ENCODE results near the gene KMT2E. TPM values are rescaled to one million over a fixed set of nuclear protein-coding genes. Genes with fewer than 3 reads are reported as not detected.

Gene KMT2E
- total and polyA plus RNA-seq, 4 donors, result 20.3 to 277 (median 62.8) TPM

DNA sequence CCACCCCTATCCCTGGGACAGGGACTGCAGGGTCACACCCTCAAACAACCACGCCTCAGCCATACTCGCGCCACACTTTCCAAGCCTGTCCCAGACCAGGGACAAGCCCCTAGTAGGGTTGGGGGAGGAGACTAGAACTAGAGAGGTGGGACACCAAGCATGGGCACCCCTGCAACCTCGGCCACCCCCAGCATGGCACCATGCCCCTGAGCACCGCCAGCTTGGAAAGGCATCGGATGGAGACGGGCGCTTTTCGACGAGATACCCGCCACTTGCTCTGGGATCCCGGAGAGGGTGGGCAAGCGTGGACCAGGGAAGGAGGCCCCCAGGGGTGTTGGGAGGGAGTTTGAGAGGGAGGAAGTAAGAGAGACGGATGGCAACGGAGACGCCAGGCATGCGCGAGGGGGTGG lies 13.1 kb upstream of the KMT2E start:
- Histone ChIP-seq H3K4me1 (ENCODE audit: control insufficient read depth in 5 of 5, insufficient read depth in 5 of 5, low read length in 5 of 5) (peaks cover 0 to 22% (median 14%) of the 10 kb centered on the region in 5 donors), H3K4me3 (no peak overlapping the region), H3K27ac (ENCODE audit: low read depth in 1 of 2, low read length in 1 of 2) (no peak overlapping the region), H3K9me3 (ENCODE audit: control insufficient read depth in 4 of 4, insufficient read depth in 3 of 4, low read length in 3 of 4) (no peaks in the 10 kb centered on the region), H3K27me3 (ENCODE audit: control insufficient read depth in 3 of 3, insufficient read depth in 3 of 3, low read length in 2 of 3) (no peaks in the 10 kb centered on the region), H3K36me3 (ENCODE audit: control insufficient read depth in 4 of 4, insufficient read depth in 4 of 4, low read length in 4 of 4) (peaks cover 0 to 4% (median 0%) of the 10 kb centered on the region in 4 donors), H3K9ac (ENCODE audit: insufficient read depth in 1 of 2, low read length in 2 of 2) (no peak overlapping the region)
- ATAC-seq (ENCODE audit: insufficient read depth, low FRiP score), result no peak
- TF ChIP-seq, protein P1, sequence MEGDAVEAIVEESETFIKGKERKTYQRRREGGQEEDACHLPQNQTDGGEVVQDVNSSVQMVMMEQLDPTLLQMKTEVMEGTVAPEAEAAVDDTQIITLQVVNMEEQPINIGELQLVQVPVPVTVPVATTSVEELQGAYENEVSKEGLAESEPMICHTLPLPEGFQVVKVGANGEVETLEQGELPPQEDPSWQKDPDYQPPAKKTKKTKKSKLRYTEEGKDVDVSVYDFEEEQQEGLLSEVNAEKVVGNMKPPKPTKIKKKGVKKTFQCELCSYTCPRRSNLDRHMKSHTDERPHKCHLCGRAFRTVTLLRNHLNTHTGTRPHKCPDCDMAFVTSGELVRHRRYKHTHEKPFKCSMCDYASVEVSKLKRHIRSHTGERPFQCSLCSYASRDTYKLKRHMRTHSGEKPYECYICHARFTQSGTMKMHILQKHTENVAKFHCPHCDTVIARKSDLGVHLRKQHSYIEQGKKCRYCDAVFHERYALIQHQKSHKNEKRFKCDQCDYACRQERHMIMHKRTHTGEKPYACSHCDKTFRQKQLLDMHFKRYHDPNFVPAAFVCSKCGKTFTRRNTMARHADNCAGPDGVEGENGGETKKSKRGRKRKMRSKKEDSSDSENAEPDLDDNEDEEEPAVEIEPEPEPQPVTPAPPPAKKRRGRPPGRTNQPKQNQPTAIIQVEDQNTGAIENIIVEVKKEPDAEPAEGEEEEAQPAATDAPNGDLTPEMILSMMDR (IDR thresholded peaks at IDR 0.05; ENCODE audit: control extremely low read depth, extremely low read depth), result no peak
- DNase-seq, result no peak
- 95 to 96% methylated on average over 18 of the region's 18 CpGs for WGBS, 2 donors

DNA sequence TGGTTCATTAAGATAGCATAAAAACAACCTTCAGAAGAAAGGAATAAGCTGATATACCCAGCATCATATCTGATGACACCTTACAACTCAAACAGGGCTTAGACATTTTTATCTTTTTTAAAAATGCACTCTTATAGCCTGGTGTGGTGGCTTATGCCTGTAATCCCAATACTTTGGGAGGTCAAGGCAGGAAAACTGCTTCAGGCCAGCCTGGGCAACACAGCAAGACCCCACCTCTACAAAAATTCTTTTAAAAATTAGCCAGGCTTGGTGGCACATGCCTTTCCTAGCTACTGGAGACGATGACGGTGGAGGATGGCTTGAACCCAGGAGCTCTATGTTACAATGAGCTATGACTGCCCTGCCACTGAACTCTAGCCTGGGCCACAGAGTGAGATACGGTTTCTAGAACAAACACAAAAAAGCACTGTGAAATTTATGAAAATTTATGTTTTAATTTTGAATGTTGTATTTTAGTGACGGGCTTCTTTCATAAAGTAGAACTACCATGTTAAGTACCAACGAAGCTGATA lies 12.3 kb upstream of the KMT2E start:
- Histone ChIP-seq H3K36me3 (ENCODE audit: control insufficient read depth in 4 of 4, insufficient read depth in 4 of 4, low read length in 4 of 4) (peaks cover 0 to 4% (median 0%) of the 10 kb centered on the region in 4 donors), H3K4me3 (no peak overlapping the region), H3K9ac (ENCODE audit: insufficient read depth in 1 of 2, low read length in 2 of 2) (no peak overlapping the region), H3K9me3 (ENCODE audit: control insufficient read depth in 4 of 4, insufficient read depth in 3 of 4, low read length in 3 of 4) (no peaks in the 10 kb centered on the region), H3K4me1 (ENCODE audit: control insufficient read depth in 5 of 5, insufficient read depth in 5 of 5, low read length in 5 of 5) (peaks cover 0 to 22% (median 13%) of the 10 kb centered on the region in 5 donors), H3K27ac (ENCODE audit: low read depth in 1 of 2, low read length in 1 of 2) (no peak overlapping the region), H3K27me3 (ENCODE audit: control insufficient read depth in 3 of 3, insufficient read depth in 3 of 3, low read length in 2 of 3) (no peaks in the 10 kb centered on the region)
- 90 to 91% methylated on average over 5 of the region's 5 CpGs for WGBS, 2 donors
- TF ChIP-seq, protein P1 (IDR thresholded peaks at IDR 0.05; ENCODE audit: control extremely low read depth, extremely low read depth), result no peak
- ATAC-seq (ENCODE audit: insufficient read depth, low FRiP score) (no peak), DNase-seq (no peak)

DNA sequence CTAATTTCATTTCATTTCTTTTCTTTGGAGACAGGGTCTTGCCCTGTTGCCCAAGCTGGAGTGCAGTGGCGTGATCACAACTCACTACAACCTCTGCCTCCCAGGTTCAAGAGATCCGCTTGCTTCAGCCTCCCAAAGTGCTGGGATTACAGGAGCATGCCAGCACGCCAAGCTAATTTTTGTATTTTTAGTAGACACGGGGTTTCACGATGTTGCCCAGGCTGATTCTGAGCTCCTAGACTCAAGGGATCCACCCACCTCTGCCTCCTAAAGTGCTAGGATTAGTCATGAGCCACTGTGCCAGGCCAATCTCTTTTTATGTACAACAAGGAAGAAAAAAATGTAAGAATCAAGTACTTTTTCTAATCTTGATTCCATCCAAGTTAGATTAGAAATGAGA lies 10.7 kb upstream of the KMT2E start:
- Histone ChIP-seq H3K27me3 (ENCODE audit: control insufficient read depth in 3 of 3, insufficient read depth in 3 of 3, low read length in 2 of 3) (no peaks in the 10 kb centered on the region), H3K9me3 (ENCODE audit: control insufficient read depth in 4 of 4, insufficient read depth in 3 of 4, low read length in 3 of 4) (no peaks in the 10 kb centered on the region), H3K27ac (ENCODE audit: low read depth in 1 of 2, low read length in 1 of 2) (peak overlapping the region; percentile 63 to 93), H3K4me1 (ENCODE audit: control insufficient read depth in 5 of 5, insufficient read depth in 5 of 5, low read length in 5 of 5) (peaks cover 0 to 30% (median 15%) of the 10 kb centered on the region in 5 donors), H3K4me3 (no peak overlapping the region), H3K9ac (ENCODE audit: insufficient read depth in 1 of 2, low read length in 2 of 2) (no peak overlapping the region), H3K36me3 (ENCODE audit: control insufficient read depth in 4 of 4, insufficient read depth in 4 of 4, low read length in 4 of 4) (peaks cover 0 to 4% (median 0%) of the 10 kb centered on the region in 4 donors)
- DNase-seq, result no peak
- ATAC-seq (ENCODE audit: insufficient read depth, low FRiP score), result peak; percentile 89
- TF ChIP-seq, protein P1 (IDR thresholded peaks at IDR 0.05; ENCODE audit: control extremely low read depth, extremely low read depth), result no peak
- 44 to 62% methylated on average over 5 of the region's 5 CpGs for WGBS, 2 donors

Data from lung (tissue), 12 donors.